ENCODE data around the gene ANGPTL4. TPM values are rescaled to one million over a fixed set of nuclear protein-coding genes. Genes with fewer than 3 reads are reported as not detected.
A peak's percentile ranks its signal among the peaks of the same experiment; 100 is the strongest.

ANGPTL4 gene
- total RNA-seq, 1 donor from 2014 or later: 3.2 TPM

- Histone ChIP-seq H3K27me3 (ENCODE audit: control insufficient read depth, insufficient read depth, low read length) (no peaks in the 10 kb centered on the region), H3K4me3 (ENCODE audit: low read depth, low read length) (peak overlapping the region; percentile 14), H3K36me3 (ENCODE audit: control insufficient read depth, insufficient read depth, low read length) (peaks cover 3% of the 10 kb centered on the region)
- FAIRE-seq: no peak
- no peak for TF ChIP-seq CTCF (IDR thresholded peaks at IDR 0.05; ENCODE audit: insufficient read depth, low read length, severe bottlenecking)
- DNase-seq (ENCODE audit: low read depth): no peak
Observed at GRCh38 chr19:8391198-8392016, 27.5 kb downstream of the ANGPTL4 start.

DNA sequence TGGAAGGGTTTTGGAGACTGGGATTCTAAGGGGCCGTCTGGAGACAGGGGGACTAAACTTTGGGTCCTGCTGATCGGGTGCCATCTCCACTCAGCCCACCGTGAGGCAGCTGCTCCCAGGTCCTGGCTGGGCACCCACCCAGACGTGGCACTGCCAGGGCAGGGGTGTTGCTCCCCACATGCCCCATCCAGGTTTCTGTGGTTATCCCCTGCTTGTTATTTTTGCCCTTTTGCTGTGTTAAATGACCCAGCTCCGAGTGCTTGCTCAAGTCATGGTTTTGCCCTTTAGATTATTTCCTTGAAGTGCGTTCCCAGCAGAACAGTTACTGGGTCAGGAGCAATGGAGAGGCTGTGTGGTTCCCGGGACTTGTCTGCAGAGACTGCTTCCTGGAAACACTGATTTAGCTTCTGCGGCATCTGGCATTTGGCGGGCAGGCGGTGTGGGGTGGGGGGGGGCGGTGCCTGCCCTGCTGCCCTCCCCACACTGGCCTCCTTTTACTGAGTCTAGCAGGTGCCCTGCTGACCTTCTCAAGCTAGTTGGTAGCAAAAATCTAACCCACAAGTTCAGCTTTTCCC lies 28.1 kb downstream of the ANGPTL4 start:
- DNase-seq (ENCODE audit: low read depth) (no peak), FAIRE-seq (no peak)
- peaks cover 3% of the 10 kb centered on the region for H3K36me3 ChIP-seq (ENCODE audit: control insufficient read depth, insufficient read depth, low read length)
- no peak overlapping the region for H3K4me3 ChIP-seq (ENCODE audit: low read depth, low read length)
- H3K27me3 ChIP-seq (ENCODE audit: control insufficient read depth, insufficient read depth, low read length): no peaks in the 10 kb centered on the region
- no peak for TF ChIP-seq CTCF (IDR thresholded peaks at IDR 0.05; ENCODE audit: insufficient read depth, low read length, severe bottlenecking)

- no peak for FAIRE-seq
- TF ChIP-seq CTCF (IDR thresholded peaks at IDR 0.05; ENCODE audit: insufficient read depth, low read length, severe bottlenecking): no peak
- H3K36me3 ChIP-seq (ENCODE audit: control insufficient read depth, insufficient read depth, low read length): peaks cover 6% of the 10 kb centered on the region
- no peaks in the 10 kb centered on the region for H3K27me3 ChIP-seq (ENCODE audit: control insufficient read depth, insufficient read depth, low read length)
- DNase-seq (ENCODE audit: low read depth): no peak
- H3K4me3 ChIP-seq (ENCODE audit: low read depth, low read length): no peak overlapping the region
Observed at GRCh38 chr19:8393192-8393870, 29.4 kb downstream of the ANGPTL4 start.

GRCh38 chr19:8393871-8394250 lies 29.9 kb downstream of the ANGPTL4 start:
- DNase-seq (ENCODE audit: low read depth): no peak
- TF ChIP-seq CTCF (IDR thresholded peaks at IDR 0.05; ENCODE audit: insufficient read depth, low read length, severe bottlenecking): no peak
- Histone ChIP-seq H3K27me3 (ENCODE audit: control insufficient read depth, insufficient read depth, low read length) (no peaks in the 10 kb centered on the region), H3K36me3 (ENCODE audit: control insufficient read depth, insufficient read depth, low read length) (peaks cover 7% of the 10 kb centered on the region), H3K4me3 (ENCODE audit: low read depth, low read length) (no peak overlapping the region)
- FAIRE-seq: no peak

DNA sequence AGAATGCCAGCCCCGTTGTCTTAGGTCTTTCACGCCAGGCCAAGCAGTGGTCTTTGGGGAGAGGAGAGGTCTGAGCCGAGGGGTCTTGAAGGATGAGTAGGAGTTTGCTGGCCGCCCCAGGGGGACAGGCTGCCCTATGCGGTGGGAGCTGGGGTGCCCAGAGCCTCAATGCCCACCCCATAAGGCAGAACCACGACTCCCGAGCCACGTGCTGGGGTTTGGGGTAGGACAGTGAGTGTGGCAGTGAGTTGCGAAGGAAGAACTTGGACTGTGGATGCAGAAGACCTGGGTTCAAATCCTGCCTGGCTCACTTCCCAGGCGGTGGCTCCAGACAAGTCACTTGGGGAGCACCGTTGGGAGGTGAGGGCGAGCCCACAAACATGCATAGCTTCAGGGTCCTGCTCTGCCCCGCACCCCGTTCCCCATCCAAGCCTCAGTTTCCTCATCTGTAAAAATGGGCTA lies 31.7 kb downstream of the ANGPTL4 start:
- no peak for DNase-seq (ENCODE audit: low read depth)
- Histone ChIP-seq H3K27me3 (ENCODE audit: control insufficient read depth, insufficient read depth, low read length) (no peaks in the 10 kb centered on the region), H3K36me3 (ENCODE audit: control insufficient read depth, insufficient read depth, low read length) (peaks cover 15% of the 10 kb centered on the region), H3K4me3 (ENCODE audit: low read depth, low read length) (no peak overlapping the region)
- TF ChIP-seq CTCF (IDR thresholded peaks at IDR 0.05; ENCODE audit: insufficient read depth, low read length, severe bottlenecking): no peak
- FAIRE-seq: no peak

Data from bronchial epithelial cell (primary cell).